ENCODE measurements around the gene DEUP1.

GRCh38 chr11:93393386-93393785 lies 62.8 kb downstream of the DEUP1 start:
- no peak for TF ChIP-seq CTCF (IDR thresholded peaks at IDR 0.05 in 4 of 5, conservative IDR thresholded peaks at IDR 0.05 in 1 of 5)
- TF ChIP-seq POLR2A (IDR thresholded peaks at IDR 0.05): no peak
